ENCODE results near the gene TBC1D25.

DNA sequence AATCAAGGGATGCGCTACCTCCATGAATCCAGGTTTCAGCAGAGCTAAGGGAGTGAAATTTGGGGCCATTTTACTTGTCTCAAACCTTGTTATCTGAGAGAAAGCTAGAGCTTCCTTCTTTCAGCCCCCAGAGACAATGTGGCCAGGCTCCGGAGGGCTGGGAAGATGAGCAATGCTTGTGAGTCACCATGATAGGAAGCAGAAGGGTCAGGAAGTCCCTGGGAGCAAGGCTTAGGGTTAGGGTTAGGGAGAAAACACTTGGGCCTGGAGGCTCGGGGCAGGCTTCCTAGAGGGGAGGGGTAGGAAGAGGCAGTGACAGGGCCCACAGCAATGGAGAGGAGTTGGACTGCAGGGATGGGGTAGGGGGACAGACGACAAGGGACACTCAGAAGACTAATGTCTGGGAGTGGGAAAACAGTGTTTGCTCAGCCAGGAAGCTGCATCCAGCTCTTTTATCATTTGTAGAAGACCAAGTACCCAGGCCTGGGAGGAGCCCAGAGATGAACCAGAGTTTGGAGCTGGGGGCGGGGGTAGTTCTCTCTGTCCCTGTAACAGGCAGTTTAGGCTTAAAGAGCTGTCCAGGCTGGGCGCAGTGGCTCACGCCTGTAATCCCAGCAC lies 47.1 kb upstream of the TBC1D25 start:
- no peak for TF ChIP-seq CTCF (IDR thresholded peaks at IDR 0.05; ENCODE audit: insufficient read depth, low read depth, low read length)
- TF ChIP-seq EZH2 (IDR thresholded peaks at IDR 0.05; ENCODE audit: insufficient read depth, low read length) = no peak

Data from astrocyte (in vitro differentiated cells and primary cell).